ENCODE results near the gene ATP6V1B1. TPM values are rescaled to one million over a fixed set of nuclear protein-coding genes. Genes with fewer than 3 reads are reported as not detected.
A peak's percentile ranks its signal among the peaks of the same experiment; 100 is the strongest.

Gene ATP6V1B1
- total and polyA plus RNA-seq, 12 donors = 0.14 to 4.6 (median 0.69) TPM; not detected in 4

GRCh38 chr2:70988151-70988550, 52.5 kb downstream of the ATP6V1B1 start:
- TF ChIP-seq, protein P1, sequence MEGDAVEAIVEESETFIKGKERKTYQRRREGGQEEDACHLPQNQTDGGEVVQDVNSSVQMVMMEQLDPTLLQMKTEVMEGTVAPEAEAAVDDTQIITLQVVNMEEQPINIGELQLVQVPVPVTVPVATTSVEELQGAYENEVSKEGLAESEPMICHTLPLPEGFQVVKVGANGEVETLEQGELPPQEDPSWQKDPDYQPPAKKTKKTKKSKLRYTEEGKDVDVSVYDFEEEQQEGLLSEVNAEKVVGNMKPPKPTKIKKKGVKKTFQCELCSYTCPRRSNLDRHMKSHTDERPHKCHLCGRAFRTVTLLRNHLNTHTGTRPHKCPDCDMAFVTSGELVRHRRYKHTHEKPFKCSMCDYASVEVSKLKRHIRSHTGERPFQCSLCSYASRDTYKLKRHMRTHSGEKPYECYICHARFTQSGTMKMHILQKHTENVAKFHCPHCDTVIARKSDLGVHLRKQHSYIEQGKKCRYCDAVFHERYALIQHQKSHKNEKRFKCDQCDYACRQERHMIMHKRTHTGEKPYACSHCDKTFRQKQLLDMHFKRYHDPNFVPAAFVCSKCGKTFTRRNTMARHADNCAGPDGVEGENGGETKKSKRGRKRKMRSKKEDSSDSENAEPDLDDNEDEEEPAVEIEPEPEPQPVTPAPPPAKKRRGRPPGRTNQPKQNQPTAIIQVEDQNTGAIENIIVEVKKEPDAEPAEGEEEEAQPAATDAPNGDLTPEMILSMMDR (IDR thresholded peaks at IDR 0.05) = no peak
- no peak for TF ChIP-seq POLR2A (IDR thresholded peaks at IDR 0.05)
- Histone ChIP-seq H3K27ac (no peak overlapping the region), H3K27me3 (no peaks in the 10 kb centered on the region), H3K9me3 (replicated peaks in 1 of 3) (no peaks in the 10 kb centered on the region), H3K36me3 (replicated peaks in 1 of 2) (peaks cover 0 to 53% of the 10 kb centered on the region in 2 donors), H3K4me1 (replicated peaks in 1 of 2) (peaks cover under 1 to 11% of the 10 kb centered on the region in 2 donors), H3K4me3 (no peak overlapping the region)
- WGBS, 4 donors = 67 to 85% (median 70%) methylated on average over 3 to 4 of the region's 4 CpGs
- intact Hi-C loops (cut with DNase I) = no loop called here
- peak in 2 of 7 donors; percentile 12 to 35 for DNase-seq

GRCh38 chr2:70988726-70989648, 53.3 kb downstream of the ATP6V1B1 start:
- WGBS, 4 donors = 83 to 93% (median 87%) methylated on average over 14 to 16 of the region's 16 CpGs
- H3K9me3 ChIP-seq (replicated peaks in 1 of 3) = no peaks in the 10 kb centered on the region
- TF ChIP-seq, protein P1 (IDR thresholded peaks at IDR 0.05) = no peak
- TF ChIP-seq POLR2A (IDR thresholded peaks at IDR 0.05) = no peak
- H3K4me3 ChIP-seq = no peak overlapping the region
- intact Hi-C loops (cut with DNase I) = no loop called here
- DNase-seq = peak in 2 of 7 donors; percentile 11 to 43
- no peak overlapping the region for H3K27ac ChIP-seq
- no peaks in the 10 kb centered on the region for H3K27me3 ChIP-seq
- peaks cover 0 to 53% of the 10 kb centered on the region in 2 donors for H3K36me3 ChIP-seq (replicated peaks in 1 of 2)
- peaks cover 8 to 19% of the 10 kb centered on the region in 2 donors for H3K4me1 ChIP-seq (replicated peaks in 1 of 2)

GRCh38 chr2:70990216-70990615, 54.5 kb downstream of the ATP6V1B1 start:
- peak in 1 of 7 donors; percentile 3 for DNase-seq
- Histone ChIP-seq H3K36me3 (replicated peaks in 1 of 2) (peaks cover 0 to 53% of the 10 kb centered on the region in 2 donors), H3K27ac (no peak overlapping the region), H3K4me3 (no peak overlapping the region), H3K4me1 (replicated peaks in 1 of 2) (peaks cover 8 to 13% of the 10 kb centered on the region in 2 donors), H3K27me3 (no peaks in the 10 kb centered on the region), H3K9me3 (replicated peaks in 1 of 3) (no peaks in the 10 kb centered on the region)
- WGBS, 4 donors = 66 to 80% (median 78%) methylated on average over 5 of the region's 5 CpGs
- TF ChIP-seq POLR2A (IDR thresholded peaks at IDR 0.05) = no peak
- TF ChIP-seq, protein P1 (IDR thresholded peaks at IDR 0.05) = no peak
- intact Hi-C loops (cut with DNase I) = no loop called here

GRCh38 chr2:70991142-70991541, 55.4 kb downstream of the ATP6V1B1 start:
- Histone ChIP-seq H3K4me1 (replicated peaks in 1 of 2) (peaks cover 8 to 13% of the 10 kb centered on the region in 2 donors), H3K27ac (no peak overlapping the region), H3K27me3 (no peaks in the 10 kb centered on the region), H3K4me3 (no peak overlapping the region), H3K36me3 (replicated peaks in 1 of 2) (peaks cover 0 to 52% of the 10 kb centered on the region in 2 donors), H3K9me3 (replicated peaks in 1 of 3) (no peaks in the 10 kb centered on the region)
- intact Hi-C loops (cut with DNase I) = no loop called here
- TF ChIP-seq, protein P1 (IDR thresholded peaks at IDR 0.05) = no peak
- no peak for TF ChIP-seq POLR2A (IDR thresholded peaks at IDR 0.05)
- 83 to 100% (median 94%) methylated on average over 3 to 5 of the region's 5 CpGs for WGBS, 4 donors
- DNase-seq = peak in 1 of 7 donors; percentile 47
